ENCODE data around the gene C11orf98. TPM values are rescaled to one million over a fixed set of nuclear protein-coding genes. Genes with fewer than 3 reads are reported as not detected.
A peak's percentile ranks its signal among the peaks of the same experiment; 100 is the strongest.

Gene C11orf98
- total and polyA plus RNA-seq, 2 of the 13 experiments (the other 11 are each of a cell fraction or from before 2014, with no cell fraction given), result 30.4 to 91.8 TPM

DNA sequence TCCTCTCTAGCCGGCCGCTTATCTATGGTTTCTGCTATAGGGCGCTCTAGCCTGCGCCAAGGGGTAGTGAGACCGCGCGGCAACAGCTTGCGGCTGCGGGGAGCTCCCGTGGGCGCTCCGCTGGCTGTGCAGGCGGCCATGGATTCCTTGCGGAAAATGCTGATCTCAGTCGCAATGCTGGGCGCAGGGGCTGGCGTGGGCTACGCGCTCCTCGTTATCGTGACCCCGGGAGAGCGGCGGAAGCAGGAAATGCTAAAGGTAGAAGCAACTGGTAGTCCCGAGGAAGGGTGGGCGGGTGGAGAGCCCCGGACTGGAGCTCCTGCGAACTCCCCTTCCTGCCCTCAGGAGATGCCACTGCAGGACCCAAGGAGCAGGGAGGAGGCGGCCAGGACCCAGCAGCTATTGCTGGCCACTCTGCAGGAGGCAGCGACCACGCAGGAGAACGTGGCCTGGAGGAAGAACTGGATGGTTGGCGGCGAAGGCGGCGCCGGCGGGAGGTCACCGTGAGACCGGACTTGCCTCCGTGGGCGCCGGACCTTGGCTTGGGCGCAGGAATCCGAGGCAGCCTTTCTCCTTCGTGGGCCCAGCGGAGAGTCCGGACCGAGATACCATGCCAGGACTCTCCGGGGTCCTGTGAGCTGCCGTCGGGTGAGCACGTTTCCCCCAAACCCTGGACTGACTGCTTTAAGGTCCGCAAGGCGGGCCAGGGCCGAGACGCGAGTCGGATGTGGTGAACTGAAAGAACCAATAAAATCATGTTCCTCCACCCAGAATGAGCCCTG lies 6.8 kb upstream of the C11orf98 start, which contains the start of the genes LBHD1 and UQCC3 (continued):
- TF ChIP-seq HMGXB3 (CRISPR knock-in tag; IDR thresholded peaks at IDR 0.05; ENCODE audit: borderline replicate concordance) (no peak), MIXL1 (CRISPR knock-in tag; IDR thresholded peaks at IDR 0.05) (no peak), RFX5 (IDR thresholded peaks at IDR 0.05; ENCODE audit: low read depth, low read length) (no peak), TBX3 (IDR thresholded peaks at IDR 0.05; ENCODE audit: borderline replicate concordance) (no peak), ZMYM4 (CRISPR knock-in tag; IDR thresholded peaks at IDR 0.05) (peak; percentile 35; the same call in 1 of the 2 replicates), FOXP4 (CRISPR knock-in tag; IDR thresholded peaks at IDR 0.05) (no peak), POLR2A (IDR thresholded peaks at IDR 0.05; ENCODE audit: insufficient read depth in 1 of 2, low read depth in 2 of 2, low read length in 2 of 2) (peak; percentile 80 to 82), ZNF160 (CRISPR knock-in tag; IDR thresholded peaks at IDR 0.05) (no peak; the same call in 1 of the 2 replicates), KAT7 (CRISPR knock-in tag; IDR thresholded peaks at IDR 0.05; ENCODE audit: borderline replicate concordance) (no peak), ZNF253 (CRISPR knock-in tag; IDR thresholded peaks at IDR 0.05; ENCODE audit: borderline replicate concordance) (0 out of 2 replicates have a peak, but pooled peaks have one; percentile 5)
- TF ChIP-seq, protein P1, sequence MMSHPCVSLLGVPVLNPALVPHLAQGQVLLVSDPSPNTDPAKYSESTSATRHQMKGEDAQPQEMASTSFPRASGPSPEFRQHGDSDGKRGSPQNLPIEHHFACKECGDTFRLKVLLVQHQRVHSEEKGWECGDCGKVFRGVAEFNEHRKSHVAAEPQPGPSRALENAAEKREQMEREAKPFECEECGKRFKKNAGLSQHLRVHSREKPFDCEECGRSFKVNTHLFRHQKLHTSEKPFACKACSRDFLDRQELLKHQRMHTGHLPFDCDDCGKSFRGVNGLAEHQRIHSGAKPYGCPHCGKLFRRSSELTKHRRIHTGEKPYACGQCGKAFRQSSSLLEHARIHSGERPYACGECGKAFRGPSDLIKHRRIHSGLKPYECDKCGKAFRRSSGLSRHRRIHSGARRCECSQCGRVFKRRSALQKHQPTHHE (CRISPR knock-in tag; IDR thresholded peaks at IDR 0.05; ENCODE audit: borderline replicate concordance), result no peak; the same call in 1 of the 2 replicates
- TF ChIP-seq, protein P2, sequence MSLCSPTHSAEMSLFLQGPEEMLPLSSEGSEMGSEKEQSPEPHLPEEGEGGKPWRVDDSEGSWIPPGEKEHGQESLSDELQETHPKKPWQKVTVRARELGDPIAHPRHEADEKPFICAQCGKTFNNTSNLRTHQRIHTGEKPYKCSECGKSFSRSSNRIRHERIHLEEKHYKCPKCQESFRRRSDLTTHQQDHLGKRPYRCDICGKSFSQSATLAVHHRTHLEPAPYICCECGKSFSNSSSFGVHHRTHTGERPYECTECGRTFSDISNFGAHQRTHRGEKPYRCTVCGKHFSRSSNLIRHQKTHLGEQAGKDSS (CRISPR knock-in tag; IDR thresholded peaks at IDR 0.05; ENCODE audit: borderline replicate concordance, low read depth), result peak; percentile 20; the same call in 1 of the 2 replicates
- TF ChIP-seq, protein P3, sequence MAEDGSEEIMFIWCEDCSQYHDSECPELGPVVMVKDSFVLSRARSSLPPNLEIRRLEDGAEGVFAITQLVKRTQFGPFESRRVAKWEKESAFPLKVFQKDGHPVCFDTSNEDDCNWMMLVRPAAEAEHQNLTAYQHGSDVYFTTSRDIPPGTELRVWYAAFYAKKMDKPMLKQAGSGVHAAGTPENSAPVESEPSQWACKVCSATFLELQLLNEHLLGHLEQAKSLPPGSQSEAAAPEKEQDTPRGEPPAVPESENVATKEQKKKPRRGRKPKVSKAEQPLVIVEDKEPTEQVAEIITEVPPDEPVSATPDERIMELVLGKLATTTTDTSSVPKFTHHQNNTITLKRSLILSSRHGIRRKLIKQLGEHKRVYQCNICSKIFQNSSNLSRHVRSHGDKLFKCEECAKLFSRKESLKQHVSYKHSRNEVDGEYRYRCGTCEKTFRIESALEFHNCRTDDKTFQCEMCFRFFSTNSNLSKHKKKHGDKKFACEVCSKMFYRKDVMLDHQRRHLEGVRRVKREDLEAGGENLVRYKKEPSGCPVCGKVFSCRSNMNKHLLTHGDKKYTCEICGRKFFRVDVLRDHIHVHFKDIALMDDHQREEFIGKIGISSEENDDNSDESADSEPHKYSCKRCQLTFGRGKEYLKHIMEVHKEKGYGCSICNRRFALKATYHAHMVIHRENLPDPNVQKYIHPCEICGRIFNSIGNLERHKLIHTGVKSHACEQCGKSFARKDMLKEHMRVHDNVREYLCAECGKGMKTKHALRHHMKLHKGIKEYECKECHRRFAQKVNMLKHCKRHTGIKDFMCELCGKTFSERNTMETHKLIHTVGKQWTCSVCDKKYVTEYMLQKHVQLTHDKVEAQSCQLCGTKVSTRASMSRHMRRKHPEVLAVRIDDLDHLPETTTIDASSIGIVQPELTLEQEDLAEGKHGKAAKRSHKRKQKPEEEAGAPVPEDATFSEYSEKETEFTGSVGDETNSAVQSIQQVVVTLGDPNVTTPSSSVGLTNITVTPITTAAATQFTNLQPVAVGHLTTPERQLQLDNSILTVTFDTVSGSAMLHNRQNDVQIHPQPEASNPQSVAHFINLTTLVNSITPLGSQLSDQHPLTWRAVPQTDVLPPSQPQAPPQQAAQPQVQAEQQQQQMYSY (CRISPR knock-in tag; IDR thresholded peaks at IDR 0.05), result peak; percentile 21; the same call in 1 of the 2 replicates

Data from HepG2 (cell line).